ENCODE measurements around the gene NAALADL2.

DNA sequence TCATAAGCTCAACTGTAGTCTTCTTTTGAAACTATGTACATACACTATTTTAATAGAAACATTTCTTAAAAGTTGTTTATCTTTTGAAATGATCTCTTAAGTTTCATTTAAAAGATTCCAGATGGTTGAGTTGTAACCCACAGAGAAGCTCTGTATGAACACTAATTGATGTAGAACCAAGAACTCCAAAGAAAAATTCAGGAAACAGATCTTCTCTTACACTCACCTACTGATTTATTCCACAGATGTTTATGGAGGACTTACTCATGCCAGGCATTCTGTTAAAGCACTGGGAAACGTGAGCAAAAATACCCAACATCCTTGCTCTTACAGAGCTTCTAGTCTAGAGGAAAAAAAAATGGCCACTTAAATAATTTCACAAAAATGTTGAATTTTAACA, 551.1 kb downstream of the NAALADL2 start:
- no peak for TF ChIP-seq CREB1 (IDR thresholded peaks at IDR 0.05)
- no peak for TF ChIP-seq BRCA1 (IDR thresholded peaks at IDR 0.05; ENCODE audit: low read depth, low read length)
- no peak for TF ChIP-seq POLR2A (IDR thresholded peaks at IDR 0.05; ENCODE audit: control extremely low read depth in 1 of 2, low read depth in 2 of 2, low read length in 2 of 2)
- TF ChIP-seq FOSL1 (IDR thresholded peaks at IDR 0.05; ENCODE audit: insufficient read depth, low read depth, low read length), result no peak
- TF ChIP-seq, protein P1, sequence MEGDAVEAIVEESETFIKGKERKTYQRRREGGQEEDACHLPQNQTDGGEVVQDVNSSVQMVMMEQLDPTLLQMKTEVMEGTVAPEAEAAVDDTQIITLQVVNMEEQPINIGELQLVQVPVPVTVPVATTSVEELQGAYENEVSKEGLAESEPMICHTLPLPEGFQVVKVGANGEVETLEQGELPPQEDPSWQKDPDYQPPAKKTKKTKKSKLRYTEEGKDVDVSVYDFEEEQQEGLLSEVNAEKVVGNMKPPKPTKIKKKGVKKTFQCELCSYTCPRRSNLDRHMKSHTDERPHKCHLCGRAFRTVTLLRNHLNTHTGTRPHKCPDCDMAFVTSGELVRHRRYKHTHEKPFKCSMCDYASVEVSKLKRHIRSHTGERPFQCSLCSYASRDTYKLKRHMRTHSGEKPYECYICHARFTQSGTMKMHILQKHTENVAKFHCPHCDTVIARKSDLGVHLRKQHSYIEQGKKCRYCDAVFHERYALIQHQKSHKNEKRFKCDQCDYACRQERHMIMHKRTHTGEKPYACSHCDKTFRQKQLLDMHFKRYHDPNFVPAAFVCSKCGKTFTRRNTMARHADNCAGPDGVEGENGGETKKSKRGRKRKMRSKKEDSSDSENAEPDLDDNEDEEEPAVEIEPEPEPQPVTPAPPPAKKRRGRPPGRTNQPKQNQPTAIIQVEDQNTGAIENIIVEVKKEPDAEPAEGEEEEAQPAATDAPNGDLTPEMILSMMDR (IDR thresholded peaks at IDR 0.05; ENCODE audit: control extremely low read depth in 1 of 3, insufficient read depth in 1 of 3, low read depth in 1 of 3, low read length in 3 of 3), result no peak
- no peak for TF ChIP-seq RFX5 (IDR thresholded peaks at IDR 0.05; ENCODE audit: borderline replicate concordance, low read depth, low read length)
- TF ChIP-seq EZH2 (IDR thresholded peaks at IDR 0.05; ENCODE audit: low read depth, low read length, severe bottlenecking), result no peak
- TF ChIP-seq, protein P2, sequence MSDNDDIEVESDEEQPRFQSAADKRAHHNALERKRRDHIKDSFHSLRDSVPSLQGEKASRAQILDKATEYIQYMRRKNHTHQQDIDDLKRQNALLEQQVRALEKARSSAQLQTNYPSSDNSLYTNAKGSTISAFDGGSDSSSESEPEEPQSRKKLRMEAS (IDR thresholded peaks at IDR 0.05), result no peak
- no peak for TF ChIP-seq EP300 (IDR thresholded peaks at IDR 0.05; ENCODE audit: borderline replicate concordance in 1 of 2, low read depth in 2 of 2, low read length in 2 of 2)
- TF ChIP-seq KDM1A (IDR thresholded peaks at IDR 0.05; ENCODE audit: borderline replicate concordance, low read length), result no peak
- TF ChIP-seq, protein P3, sequence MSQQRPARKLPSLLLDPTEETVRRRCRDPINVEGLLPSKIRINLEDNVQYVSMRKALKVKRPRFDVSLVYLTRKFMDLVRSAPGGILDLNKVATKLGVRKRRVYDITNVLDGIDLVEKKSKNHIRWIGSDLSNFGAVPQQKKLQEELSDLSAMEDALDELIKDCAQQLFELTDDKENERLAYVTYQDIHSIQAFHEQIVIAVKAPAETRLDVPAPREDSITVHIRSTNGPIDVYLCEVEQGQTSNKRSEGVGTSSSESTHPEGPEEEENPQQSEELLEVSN (IDR thresholded peaks at IDR 0.05), result no peak
- TF ChIP-seq TBP (IDR thresholded peaks at IDR 0.05; ENCODE audit: low read depth, low read length), result no peak
